Left lung (tissue), 10 donors: ENCODE data around the gene OBSCN. TPM values are rescaled to one million over a fixed set of nuclear protein-coding genes. Genes with fewer than 3 reads are reported as not detected.

Experiments used
- ATAC-seq: fragments of 200-7000 bp; cut with Tn5 transposase; one replicate; pipeline ENCODE4 v1.9.1; 2020; ENCODE audit warnings: moderate library complexity
- DNase-seq, 4 donors: peaks; one replicate each; pipeline ENCODE4 v3.0.0-alpha.2; 2013 to 2020
- H3K27ac ChIP-seq, 2 donors: fragments of 200-600 bp; sonication (generic) in 1 of 2; one replicate each; pipeline versions ENCODE4 v1.5.0 to v1.8.0; 2020 to 2021
- H3K27me3 ChIP-seq, 2 donors: fragments of 200-600 bp; sonication (generic) in 1 of 2; one replicate each; pipeline versions ENCODE4 v1.5.0 to v1.8.0; 2020 to 2021
- H3K36me3 ChIP-seq, 2 donors: fragments of 200-600 bp; sonication (generic) in 1 of 2; one replicate each; pipeline versions ENCODE4 v1.5.0 to v1.8.0; 2020 to 2021
- H3K4me1 ChIP-seq, 2 donors: fragments of 200-600 bp; one replicate each; pipeline ENCODE4 v1.8.0; 2021
- H3K4me3 ChIP-seq, 2 donors: fragments of 200-600 bp; sonication (generic) in 1 of 2; one replicate each; pipeline versions ENCODE4 v1.5.0 to v1.8.0; 2020 to 2021; ENCODE audit warnings: mild to moderate bottlenecking in 1 of 2
- H3K9me3 ChIP-seq, 2 donors: fragments of 200-600 bp; sonication (generic) in 1 of 2; one replicate each; pipeline versions ENCODE4 v1.5.0 to v1.8.0; 2020 to 2021
- CTCF ChIP-seq, 2 donors: fragments of 200-600 bp; sonication (generic) in 1 of 2; IDR thresholded peaks; one replicate each; pipeline versions ENCODE4 v1.5.0 to v1.8.0; 2021; ENCODE audit warnings: antibody characterized with exemption in 2 of 2
- intact Hi-C, 2 donors: fragments of 100-400 bp; cut with DNase I; formaldehyde crosslinking; loops; one replicate each; pipeline versions ENCODE4 v1.11.2 to v1.14.2; 2022
- polyA plus RNA-seq, 6 donors: library from polyadenylated mRNA; unstranded; fragments of 120-200 nt; gene quantifications; one replicate each; pipeline ENCODE4 v1.2.1, GENCODE V29; 2013; ENCODE audit not compliant: insufficient read length in 6 of 6
- total RNA-seq, 2 donors: library from RNA; stranded (reverse); fragmentation: NEBNext Ultra II Directional; extraction: Animal tissue kit (Norgen Biotek cat#: 25700); gene quantifications; one replicate each; pipeline ENCODE4 v1.2.1, GENCODE V29; 2021
- donor health status: DM: no; HTN: yes; CAD: no.
- donor health status: DM: no; HTN: no; CAD: no.

OBSCN gene
- total and polyA plus RNA-seq, 8 donors: 20.3 to 69.5 (median 47.5) TPM

- DNase-seq (peak in 1 of 4 donors; percentile 31), ATAC-seq (peak; percentile 13)
- Histone ChIP-seq H3K27ac (peak overlapping the region; percentile 48 to 59), H3K36me3 (peaks cover 0 to 6% of the 10 kb centered on the region in 2 donors), H3K4me3 (no peak overlapping the region), H3K27me3 (no peaks in the 10 kb centered on the region), H3K9me3 (no peaks in the 10 kb centered on the region), H3K4me1 (peaks cover 0 to 32% of the 10 kb centered on the region in 2 donors)
- intact Hi-C loops: no loop called here
- no peak for TF ChIP-seq CTCF (IDR thresholded peaks at IDR 0.05)
These were observed 28.8 kb upstream of the OBSCN start for GRCh38 chr1:228178737-228179684.

- no peaks in the 10 kb centered on the region for H3K9me3 ChIP-seq
- H3K4me3 ChIP-seq: no peak overlapping the region
- H3K27me3 ChIP-seq: no peaks in the 10 kb centered on the region
- no peak for ATAC-seq
- TF ChIP-seq CTCF (IDR thresholded peaks at IDR 0.05): peak; percentile 16 to 19
- H3K4me1 ChIP-seq: peaks cover 0 to 32% of the 10 kb centered on the region in 2 donors
- intact Hi-C loops: no loop called here
- H3K27ac ChIP-seq: peak overlapping the region in 1 of 2 donors; percentile 34
- peak in 1 of 4 donors; percentile 19 for DNase-seq
- no peaks in the 10 kb centered on the region for H3K36me3 ChIP-seq
These were observed 27.4 kb upstream of the OBSCN start for GRCh38 chr1:228180271-228180958.

GRCh38 chr1:228180959-228181644, 26.7 kb upstream of the OBSCN start:
- no peak for ATAC-seq
- Histone ChIP-seq H3K27me3 (no peaks in the 10 kb centered on the region), H3K9me3 (no peaks in the 10 kb centered on the region), H3K4me3 (no peak overlapping the region), H3K36me3 (no peaks in the 10 kb centered on the region), H3K27ac (peak overlapping the region in 1 of 2 donors; percentile 34), H3K4me1 (peaks cover 0 to 25% of the 10 kb centered on the region in 2 donors)
- peak in 1 of 4 donors; percentile 3 for DNase-seq
- no peak for TF ChIP-seq CTCF (IDR thresholded peaks at IDR 0.05)
- intact Hi-C loops: no loop called here

GRCh38 chr1:228181645-228182034, 26.2 kb upstream of the OBSCN start:
- intact Hi-C loops: no loop called here
- Histone ChIP-seq H3K27me3 (no peaks in the 10 kb centered on the region), H3K4me3 (no peak overlapping the region), H3K27ac (peak overlapping the region in 1 of 2 donors; percentile 34), H3K9me3 (no peaks in the 10 kb centered on the region), H3K36me3 (no peaks in the 10 kb centered on the region), H3K4me1 (peaks cover 0 to 19% of the 10 kb centered on the region in 2 donors)
- ATAC-seq (no peak), DNase-seq (no peak)
- TF ChIP-seq CTCF (IDR thresholded peaks at IDR 0.05): no peak
